Neural cell (in vitro differentiated cells): Measurements from ENCODE around the gene SULT1E1. TPM values are rescaled to one million over a fixed set of nuclear protein-coding genes. Genes with fewer than 3 reads are reported as not detected.

Source experiments
- H2AFZ ChIP-seq: fragments of 200-600, 300-800 bp; sonication (generic), shearing (Covaris generic); 2 replicates; pipeline ENCODE4 v1.6.0; 2014; ENCODE audit warnings: low read depth, mild to moderate bottlenecking, antibody characterized with exemption, low read length, moderate library complexity
- H3F3A ChIP-seq: fragments of 200-600 bp; shearing (Covaris generic); 2 replicates; pipeline ENCODE4 v1.6.1; 2016; ENCODE audit warnings: mild to moderate bottlenecking, moderate library complexity, mixed read lengths, antibody characterized with exemption, low read length; ENCODE audit not compliant: insufficient read depth, poor library complexity, severe bottlenecking
- H3K27ac ChIP-seq: fragments of 200-600, 300-800 bp; sonication (generic), shearing (Covaris generic); 2 replicates; pipeline ENCODE4 v1.5.1; 2014; ENCODE audit warnings: mild to moderate bottlenecking, low read length, moderate library complexity
- H3K27me3 ChIP-seq: fragments of 300-800, 200-600 bp; sonication (generic), shearing (Covaris generic); 2 replicates; pipeline ENCODE4 v1.6.0; 2014; ENCODE audit warnings: mild to moderate bottlenecking, low read depth, low read length, moderate library complexity; ENCODE audit not compliant: insufficient read depth
- H3K36me3 ChIP-seq: fragments of 300-800, 200-600 bp; sonication (generic), shearing (Covaris generic); 2 replicates; pipeline ENCODE4 v1.5.1; 2014; ENCODE audit warnings: mild to moderate bottlenecking, antibody characterized with exemption, low read length, moderate library complexity; ENCODE audit not compliant: insufficient read depth
- H3K4me2 ChIP-seq: fragments of 300-800, 200-600 bp; sonication (generic), shearing (Covaris generic); 2 replicates; pipeline ENCODE4 v1.6.0; 2014; ENCODE audit warnings: mild to moderate bottlenecking, low read length
- H3K4me3 ChIP-seq: fragments of 300-800, 200-600 bp; sonication (generic), shearing (Covaris generic); 2 replicates; pipeline ENCODE4 v1.5.1; 2014; ENCODE audit warnings: mild to moderate bottlenecking, low read length, moderate library complexity
- H3K79me2 ChIP-seq: fragments of 200-600 bp; shearing (Covaris generic); replicated peaks from 2 replicates; pipeline ENCODE4 v1.6.0; 2014; ENCODE audit warnings: mild to moderate bottlenecking, low read length, moderate library complexity; ENCODE audit not compliant: insufficient read depth
- H3K9ac ChIP-seq: fragments of 300-800, 200-600 bp; sonication (generic), shearing (Covaris generic); 2 replicates; pipeline ENCODE4 v1.6.1; 2016; ENCODE audit warnings: mild to moderate bottlenecking, low read length, mixed read lengths
- H3K9me2 ChIP-seq: fragments of 200-600 bp; shearing (Covaris generic); 2 replicates; pipeline ENCODE4 v1.6.1; 2016; ENCODE audit warnings: mild to moderate bottlenecking, low read length, mixed read lengths; ENCODE audit not compliant: insufficient read depth
- H3K9me3 ChIP-seq: fragments of 200-600, 300-800 bp; sonication (generic), shearing (Covaris generic); 2 replicates; pipeline ENCODE4 v1.6.1; 2016; ENCODE audit warnings: mild to moderate bottlenecking, mixed run types, low read length, moderate library complexity, mixed read lengths
- H4K20me1 ChIP-seq: fragments of 200-600 bp; shearing (Covaris generic); 2 replicates; pipeline ENCODE4 v1.6.1; 2016; ENCODE audit warnings: mild to moderate bottlenecking, mixed run types; ENCODE audit not compliant: insufficient read depth
- CTCF ChIP-seq: fragments of 450-650 bp; IDR thresholded peaks from 2 replicates; pipeline ENCODE4 v1.5.1; 2014; ENCODE audit warnings: antibody characterized with exemption, mild to moderate bottlenecking, moderate library complexity; ENCODE audit not compliant: poor library complexity, severe bottlenecking
- EZH2 ChIP-seq: fragments of 200-600, 300-800 bp; shearing (Covaris generic), sonication (generic); IDR thresholded peaks from 2 replicates; pipeline ENCODE4 v1.6.1; 2014; ENCODE audit warnings: antibody characterized with exemption, low read length, borderline replicate concordance, mild to moderate bottlenecking; ENCODE audit not compliant: insufficient read depth, poor library complexity, severe bottlenecking
- MXI1 ChIP-seq: fragments of 450-650 bp; conservative IDR thresholded peaks from 2 replicates; pipeline ENCODE4 v1.6.1; 2014; ENCODE audit warnings: antibody characterized with exemption, mild to moderate bottlenecking; ENCODE audit not compliant: poor library complexity, severe bottlenecking
- RAD21 ChIP-seq: fragments of 450-650 bp; conservative IDR thresholded peaks from 2 replicates; pipeline ENCODE4 v1.6.1; 2014; ENCODE audit warnings: antibody characterized with exemption, mild to moderate bottlenecking, moderate library complexity
- REST ChIP-seq: IDR thresholded peaks from 2 replicates; pipeline ENCODE4 v1.6.1; 2012; ENCODE audit warnings: borderline replicate concordance
- TAF1 ChIP-seq: IDR thresholded peaks from 2 replicates; pipeline ENCODE4 v1.6.1; 2012; ENCODE audit warnings: low read depth
- polyA plus RNA-seq: library from polyadenylated mRNA; depleted of rRNA; stranded (reverse); fragments of >200 nt; gene quantifications from 2 replicates; pipeline ENCODE4 v1.2.3, GENCODE V29; 2014

Gene SULT1E1
- polyA plus RNA-seq, 1 donor from 2014 or later = not detected

GRCh38 chr4:69849969-69850368 is 10.0 kb downstream of the SULT1E1 start:
- Histone ChIP-seq H3K9me2 (no peaks in the 10 kb centered on the region), H3K4me2 (no peak overlapping the region), H2AFZ (no peak overlapping the region)

GRCh38 chr4:69849297-69849696 is 10.6 kb downstream of the SULT1E1 start:
- Histone ChIP-seq H3F3A (no peaks in the 10 kb centered on the region), H3K9ac (no peak overlapping the region), H3K9me3 (no peaks in the 10 kb centered on the region), H3K4me3 (no peak overlapping the region), H3K27ac (no peak overlapping the region), H3K79me2 (no peaks in the 10 kb centered on the region), H3K4me2 (no peak overlapping the region), H3K9me2 (no peaks in the 10 kb centered on the region), H4K20me1 (no peaks in the 10 kb centered on the region), H3K27me3 (no peaks in the 10 kb centered on the region), H2AFZ (no peak overlapping the region), H3K36me3 (no peaks in the 10 kb centered on the region)
- TF ChIP-seq CTCF (no peak), EZH2 (no peak), TAF1 (no peak)

More at GRCh38 chr4:69849969-69850368, 10.0 kb downstream of the SULT1E1 start:
- no peak for TF ChIP-seq CTCF
- no peak for TF ChIP-seq RAD21
- TF ChIP-seq MXI1 = no peak
- no peak for TF ChIP-seq REST
- TF ChIP-seq EZH2 = no peak
- no peaks in the 10 kb centered on the region for H3K9me3 ChIP-seq
- H3K79me2 ChIP-seq = no peaks in the 10 kb centered on the region
- H3F3A ChIP-seq = no peaks in the 10 kb centered on the region
- H3K36me3 ChIP-seq = no peaks in the 10 kb centered on the region
- no peaks in the 10 kb centered on the region for H3K27me3 ChIP-seq
- no peak overlapping the region for H3K9ac ChIP-seq
- H3K4me3 ChIP-seq = no peak overlapping the region
- no peaks in the 10 kb centered on the region for H4K20me1 ChIP-seq
- H3K27ac ChIP-seq = no peak overlapping the region
